K562 (cell line): Measurements from ENCODE around the gene ST6GAL1. TPM values are rescaled to one million over a fixed set of nuclear protein-coding genes. Genes with fewer than 3 reads are reported as not detected.

Experiments
- ARID3B ChIP-seq: fragments of 250-450 bp; sonication (Bioruptor Pico); IDR thresholded peaks from 2 replicates; pipeline ENCODE4 v1.4.0; 2020; ENCODE audit warnings: borderline replicate concordance
- ATF7 ChIP-seq: fragments of 450-650 bp; IDR thresholded peaks from 2 replicates; pipeline ENCODE4 v1.7.1; 2014; ENCODE audit warnings: mild to moderate bottlenecking, moderate library complexity
- SIN3A ChIP-seq, 2 experiments: fragments of 150-350 bp in 1 of 2; IDR thresholded peaks; 2 replicates each; pipeline ENCODE4 v1.6.1; 2011 to 2016; ENCODE audit warnings: borderline replicate concordance in 2 of 2, low read depth in 2 of 2, low read length in 2 of 2, mild to moderate bottlenecking in 2 of 2, moderate library complexity in 2 of 2; ENCODE audit not compliant: control insufficient read depth in 1 of 2
- TRIM28 ChIP-seq: fragments of 450-650 bp; IDR thresholded peaks from 2 replicates; pipeline ENCODE4 v1.6.1; 2017
- USF2 ChIP-seq: sonication (generic); formaldehyde crosslinking; IDR thresholded peaks from 2 replicates; pipeline ENCODE4 v1.5.0; 2020; ENCODE audit warnings: missing genetic modification reagents
- ZBTB43 ChIP-seq: sonication (generic); formaldehyde crosslinking; IDR thresholded peaks from 2 replicates; pipeline ENCODE4 v1.8.0; 2023; ENCODE audit warnings: mild to moderate bottlenecking, missing genetic modification reagents
- ZC3H11A ChIP-seq: IDR thresholded peaks from 2 replicates; pipeline ENCODE4 v1.6.1; 2012; ENCODE audit warnings: low read depth, low read length, improper control_type of control experiment
- ZC3H8 ChIP-seq: fragments of 450-650 bp; IDR thresholded peaks from 2 replicates; pipeline ENCODE4 v1.6.1; 2017
- ZSCAN32 ChIP-seq: fragments of 450-650 bp; formaldehyde crosslinking; IDR thresholded peaks from 2 replicates; pipeline ENCODE4 v1.4.0; 2020; ENCODE audit warnings: mild to moderate bottlenecking, moderate library complexity
- polyA plus RNA-seq, 8 experiments: library from polyadenylated mRNA; depleted of rRNA in 4 of 8; stranded (reverse) in 5 of 8; unstranded in 3 of 8; fragments of >200 nt; fragmentation: Nextera tagmentation in 2 of 8; fragmentation: Illumina TruSeq in 1 of 8; extraction: Ambion mirVana in 2 of 8; extraction: Trizol in 1 of 8; gene quantifications; 2 replicates each; pipeline versions ENCODE4 v1.2.1 to v1.2.3, GENCODE V29; 2011 to 2014; ENCODE audit warnings: inconsistent platforms in 1 of 8, missing spikeins in 1 of 8
- total RNA-seq, 7 experiments: library from RNA; depleted of rRNA in 6 of 7; stranded (reverse); fragments of >200 nt in 6 of 7; fragmentation: Illumina TruSeq in 2 of 7; extraction: Trizol in 2 of 7; gene quantifications; 2 replicates each; pipeline versions ENCODE4 v1.2.1 to v1.2.3, GENCODE V29; 2011 to 2021; ENCODE audit warnings: low replicate concordance in 1 of 7
- TF ChIP-seq, protein P1 (sequence below): fragments of 450-650 bp; IDR thresholded peaks from one replicate; pipeline ENCODE4 v1.6.1; 2018; ENCODE audit warnings: mild to moderate bottlenecking, moderate library complexity; ENCODE audit not compliant: partially characterized antibody
- TF ChIP-seq, protein P2 (sequence below): fragments of 200-800 bp; sonication (Bioruptor generic); IDR thresholded peaks from 2 replicates; pipeline ENCODE4 v1.6.1; 2016; ENCODE audit warnings: missing genetic modification characterization, missing compliant biosample characterization

The ST6GAL1 gene
- total and polyA plus RNA-seq, 9 of the 15 experiments (the other 6 are each of a cell fraction or from before 2014, with no cell fraction given): 31.9 to 145 (median 71.0) TPM

- no peak for TF ChIP-seq ARID3B (CRISPR knock-in tag)
- TF ChIP-seq ZSCAN32 (CRISPR knock-in tag): no peak
- TF ChIP-seq ZC3H8: no peak
- TF ChIP-seq, protein P1, sequence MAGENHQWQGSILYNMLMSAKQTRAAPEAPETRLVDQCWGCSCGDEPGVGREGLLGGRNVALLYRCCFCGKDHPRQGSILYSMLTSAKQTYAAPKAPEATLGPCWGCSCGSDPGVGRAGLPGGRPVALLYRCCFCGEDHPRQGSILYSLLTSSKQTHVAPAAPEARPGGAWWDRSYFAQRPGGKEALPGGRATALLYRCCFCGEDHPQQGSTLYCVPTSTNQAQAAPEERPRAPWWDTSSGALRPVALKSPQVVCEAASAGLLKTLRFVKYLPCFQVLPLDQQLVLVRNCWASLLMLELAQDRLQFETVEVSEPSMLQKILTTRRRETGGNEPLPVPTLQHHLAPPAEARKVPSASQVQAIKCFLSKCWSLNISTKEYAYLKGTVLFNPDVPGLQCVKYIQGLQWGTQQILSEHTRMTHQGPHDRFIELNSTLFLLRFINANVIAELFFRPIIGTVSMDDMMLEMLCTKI: no peak
- no peak for TF ChIP-seq TRIM28
- TF ChIP-seq, protein P2, sequence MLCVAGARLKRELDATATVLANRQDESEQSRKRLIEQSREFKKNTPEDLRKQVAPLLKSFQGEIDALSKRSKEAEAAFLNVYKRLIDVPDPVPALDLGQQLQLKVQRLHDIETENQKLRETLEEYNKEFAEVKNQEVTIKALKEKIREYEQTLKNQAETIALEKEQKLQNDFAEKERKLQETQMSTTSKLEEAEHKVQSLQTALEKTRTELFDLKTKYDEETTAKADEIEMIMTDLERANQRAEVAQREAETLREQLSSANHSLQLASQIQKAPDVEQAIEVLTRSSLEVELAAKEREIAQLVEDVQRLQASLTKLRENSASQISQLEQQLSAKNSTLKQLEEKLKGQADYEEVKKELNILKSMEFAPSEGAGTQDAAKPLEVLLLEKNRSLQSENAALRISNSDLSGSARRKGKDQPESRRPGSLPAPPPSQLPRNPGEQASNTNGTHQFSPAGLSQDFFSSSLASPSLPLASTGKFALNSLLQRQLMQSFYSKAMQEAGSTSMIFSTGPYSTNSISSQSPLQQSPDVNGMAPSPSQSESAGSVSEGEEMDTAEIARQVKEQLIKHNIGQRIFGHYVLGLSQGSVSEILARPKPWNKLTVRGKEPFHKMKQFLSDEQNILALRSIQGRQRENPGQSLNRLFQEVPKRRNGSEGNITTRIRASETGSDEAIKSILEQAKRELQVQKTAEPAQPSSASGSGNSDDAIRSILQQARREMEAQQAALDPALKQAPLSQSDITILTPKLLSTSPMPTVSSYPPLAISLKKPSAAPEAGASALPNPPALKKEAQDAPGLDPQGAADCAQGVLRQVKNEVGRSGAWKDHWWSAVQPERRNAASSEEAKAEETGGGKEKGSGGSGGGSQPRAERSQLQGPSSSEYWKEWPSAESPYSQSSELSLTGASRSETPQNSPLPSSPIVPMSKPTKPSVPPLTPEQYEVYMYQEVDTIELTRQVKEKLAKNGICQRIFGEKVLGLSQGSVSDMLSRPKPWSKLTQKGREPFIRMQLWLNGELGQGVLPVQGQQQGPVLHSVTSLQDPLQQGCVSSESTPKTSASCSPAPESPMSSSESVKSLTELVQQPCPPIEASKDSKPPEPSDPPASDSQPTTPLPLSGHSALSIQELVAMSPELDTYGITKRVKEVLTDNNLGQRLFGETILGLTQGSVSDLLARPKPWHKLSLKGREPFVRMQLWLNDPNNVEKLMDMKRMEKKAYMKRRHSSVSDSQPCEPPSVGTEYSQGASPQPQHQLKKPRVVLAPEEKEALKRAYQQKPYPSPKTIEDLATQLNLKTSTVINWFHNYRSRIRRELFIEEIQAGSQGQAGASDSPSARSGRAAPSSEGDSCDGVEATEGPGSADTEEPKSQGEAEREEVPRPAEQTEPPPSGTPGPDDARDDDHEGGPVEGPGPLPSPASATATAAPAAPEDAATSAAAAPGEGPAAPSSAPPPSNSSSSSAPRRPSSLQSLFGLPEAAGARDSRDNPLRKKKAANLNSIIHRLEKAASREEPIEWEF (CRISPR knock-in tag): no peak
- TF ChIP-seq SIN3A (IDR thresholded peaks at IDR 0.05; ENCODE audit: borderline replicate concordance in 2 of 2, control insufficient read depth in 1 of 2, low read depth in 2 of 2, low read length in 2 of 2): no peak
- no peak for TF ChIP-seq ZBTB43 (CRISPR knock-in tag)
- no peak for TF ChIP-seq USF2 (CRISPR knock-in tag)
- TF ChIP-seq ATF7: peak; percentile 68
- TF ChIP-seq ZC3H11A: no peak
Observed at GRCh38 chr3:186997061-186997460, 66.7 kb downstream of the ST6GAL1 start (continued).
